ENCODE data around the gene GNA12. TPM values are rescaled to one million over a fixed set of nuclear protein-coding genes. Genes with fewer than 3 reads are reported as not detected.

Gene GNA12
- total RNA-seq, 5 donors from 2014 or later (not counting 1 experiment from before 2014, with no cell fraction given) = 17.9 to 22.5 (median 22.1) TPM

DNA sequence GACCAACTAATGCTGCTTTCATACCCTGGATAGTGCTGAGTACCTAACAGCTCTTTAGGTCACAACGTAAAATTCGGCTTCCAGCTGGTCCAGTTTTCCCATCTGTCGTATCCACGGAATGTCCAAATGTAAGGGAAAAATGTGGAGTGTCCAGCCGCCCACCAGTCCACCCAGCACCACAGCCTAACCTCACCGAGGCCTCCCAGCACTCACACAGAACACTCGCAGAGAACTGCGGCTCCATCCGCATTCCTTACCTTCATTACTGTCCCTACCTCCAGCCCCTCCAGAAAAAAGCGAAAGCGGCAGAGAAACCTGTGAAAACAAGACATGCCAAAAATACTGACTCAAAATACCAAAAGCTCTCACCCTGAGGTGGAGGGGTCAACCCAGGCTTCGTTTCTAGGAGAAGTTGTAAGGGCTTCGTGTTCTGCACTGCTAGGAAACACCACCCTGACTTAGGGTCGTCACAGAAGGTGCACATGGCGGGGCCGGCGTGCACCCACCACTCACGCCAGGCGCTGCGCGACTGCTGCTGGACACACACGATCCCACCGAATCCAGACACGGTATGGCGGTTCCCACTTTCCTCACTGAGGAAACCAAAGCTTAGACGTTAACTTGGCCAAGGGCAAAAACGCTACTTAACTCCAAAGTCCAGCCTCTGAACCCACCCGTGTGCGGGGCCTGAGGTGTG is 82.2 kb downstream of the GNA12 start:
- Histone ChIP-seq H3K4me1 (ENCODE audit: control insufficient read depth in 1 of 2, extremely low read depth in 1 of 2, insufficient read depth in 2 of 2, low read length in 2 of 2) (peaks cover 0 to 30% of the 10 kb centered on the region in 2 experiments), H3K36me3 (ENCODE audit: control insufficient read depth in 2 of 2, extremely low read depth in 1 of 2, insufficient read depth in 1 of 2, low read length in 1 of 2) (peaks cover 0 to 9% of the 10 kb centered on the region in 2 donors), H3K4me3 (ENCODE audit: control insufficient read depth in 1 of 2, extremely low read depth in 1 of 2, low read length in 1 of 2) (no peak overlapping the region), H3K27ac (ENCODE audit: low read length) (no peak overlapping the region), H3K9me3 (no peaks in the 10 kb centered on the region), H3K27me3 (replicated peaks in 1 of 2; ENCODE audit: control insufficient read depth in 2 of 2, extremely low read depth in 1 of 2, insufficient read depth in 2 of 2, low read length in 1 of 2) (no peaks in the 10 kb centered on the region)
- no peaks in the 10 kb centered on the region for H3K9me3 Mint-ChIP-seq
- no peaks in the 10 kb centered on the region for H3K27me3 Mint-ChIP-seq
- H3K4me1 Mint-ChIP-seq = peaks cover 33 to 39% (median 36%) of the 10 kb centered on the region in 3 donors
- H3K4me3 Mint-ChIP-seq = no peak overlapping the region
- ChIA-PET POLR2A (no interaction called here), CTCF (no interaction called here)
- H3K27ac Mint-ChIP-seq = no peak overlapping the region
- DNase-seq = no peak
- 93% methylated on average over 20 of the region's 29 CpGs for WGBS (ENCODE audit: insufficient coverage)
- ATAC-seq (replicated peaks in 1 of 4) = no peak
- H3K36me3 Mint-ChIP-seq = peaks cover 34% of the 10 kb centered on the region

DNA sequence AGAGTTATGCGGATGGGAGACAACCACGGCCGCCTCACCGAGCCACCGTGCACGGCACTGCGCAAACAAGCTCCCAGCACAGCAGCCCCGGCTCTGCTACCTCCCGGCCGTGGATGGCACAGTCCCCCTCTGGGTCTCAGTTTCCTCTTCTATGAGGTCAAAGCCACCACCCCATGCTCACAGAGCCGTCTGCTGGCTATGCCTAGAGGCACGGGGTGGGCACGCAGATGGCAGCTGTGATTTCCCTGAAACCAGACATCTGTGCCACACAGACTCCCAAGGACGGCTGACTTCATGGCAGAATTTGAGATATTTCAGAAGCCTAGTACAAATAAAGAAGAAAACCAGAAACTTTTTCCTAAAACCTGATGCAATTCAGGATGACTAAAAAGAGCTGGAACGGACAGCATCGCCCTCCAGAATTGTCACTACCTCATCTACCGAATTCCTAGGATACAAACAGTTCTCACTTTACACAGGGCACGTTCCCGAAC is 82.9 kb downstream of the GNA12 start:
- H3K36me3 ChIP-seq (ENCODE audit: control insufficient read depth in 2 of 2, extremely low read depth in 1 of 2, insufficient read depth in 1 of 2, low read length in 1 of 2) = peaks cover 0 to 9% of the 10 kb centered on the region in 2 donors
- Mint-ChIP-seq H3K36me3 (peaks cover 39% of the 10 kb centered on the region), H3K4me1 (peaks cover 35 to 40% (median 39%) of the 10 kb centered on the region in 3 donors), H3K27me3 (no peaks in the 10 kb centered on the region), H3K9me3 (no peaks in the 10 kb centered on the region), H3K4me3 (no peak overlapping the region), H3K27ac (no peak overlapping the region)
- ChIA-PET POLR2A (no interaction called here), CTCF (interaction anchor here in 1 of 2 donors (0.5 kb wide), 1 partner anchor 9 kb away, joined by 3 read pairs; no protein-coding TSS in a partner anchor)
- no peaks in the 10 kb centered on the region for H3K9me3 ChIP-seq
- H3K27ac ChIP-seq (ENCODE audit: low read length) = no peak overlapping the region
- H3K27me3 ChIP-seq (replicated peaks in 1 of 2; ENCODE audit: control insufficient read depth in 2 of 2, extremely low read depth in 1 of 2, insufficient read depth in 2 of 2, low read length in 1 of 2) = no peaks in the 10 kb centered on the region
- 90% methylated on average over 14 of the region's 19 CpGs for WGBS (ENCODE audit: insufficient coverage)
- peaks cover 0 to 30% of the 10 kb centered on the region in 2 experiments for H3K4me1 ChIP-seq (ENCODE audit: control insufficient read depth in 1 of 2, extremely low read depth in 1 of 2, insufficient read depth in 2 of 2, low read length in 2 of 2)
- ATAC-seq (replicated peaks in 1 of 4) (no peak), DNase-seq (no peak)
- no peak overlapping the region for H3K4me3 ChIP-seq (ENCODE audit: control insufficient read depth in 1 of 2, extremely low read depth in 1 of 2, low read length in 1 of 2)

DNA sequence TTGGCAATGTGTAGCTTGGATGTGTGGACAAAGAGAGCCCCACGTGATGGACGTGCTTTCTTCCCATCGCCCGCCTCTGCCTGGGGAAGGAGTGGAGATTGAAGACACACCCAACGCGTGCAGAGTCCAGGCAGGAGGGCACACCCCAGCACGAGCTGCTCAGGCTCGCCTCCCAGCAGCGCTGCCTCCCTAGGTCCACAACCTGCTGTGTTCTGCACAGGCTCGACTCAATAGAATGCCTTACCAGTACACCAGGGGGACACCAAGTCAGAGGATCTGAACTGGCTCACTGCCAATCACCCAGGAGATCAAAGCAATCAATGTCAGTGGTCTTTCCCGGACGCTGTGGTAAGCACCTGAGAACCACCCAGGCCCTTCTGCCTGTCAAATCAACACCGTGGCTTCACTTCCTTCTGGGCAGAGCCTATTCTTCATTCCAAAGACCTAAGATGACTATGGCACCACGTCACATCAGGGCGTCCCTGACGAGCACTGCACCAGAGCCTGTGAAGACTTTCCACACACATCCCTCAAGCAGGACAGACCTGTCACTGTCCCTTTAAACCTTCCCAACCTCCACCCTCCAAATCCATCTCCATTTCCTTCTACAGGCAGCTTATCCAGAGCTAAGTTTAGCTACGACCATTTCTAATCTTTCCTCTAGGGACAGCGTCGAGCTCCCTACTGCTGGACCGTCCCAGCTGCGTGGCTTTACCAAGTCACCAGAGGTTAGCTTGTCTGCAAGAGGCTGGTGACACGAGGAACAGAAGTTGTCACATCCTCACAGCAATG is 83.8 kb downstream of the GNA12 start:
- H3K27ac Mint-ChIP-seq = peak overlapping the region in 1 of 2 donors; percentile 19
- H3K36me3 Mint-ChIP-seq = peaks cover 47% of the 10 kb centered on the region
- DNase-seq = peak in 2 of 35 experiments; percentile 18 to 20
- H3K27ac ChIP-seq (ENCODE audit: low read length) = no peak overlapping the region
- H3K4me1 Mint-ChIP-seq = peaks cover 35 to 40% (median 39%) of the 10 kb centered on the region in 3 donors
- peaks cover 0 to 9% of the 10 kb centered on the region in 2 donors for H3K36me3 ChIP-seq (ENCODE audit: control insufficient read depth in 2 of 2, extremely low read depth in 1 of 2, insufficient read depth in 1 of 2, low read length in 1 of 2)
- no peaks in the 10 kb centered on the region for H3K9me3 Mint-ChIP-seq
- no peaks in the 10 kb centered on the region for H3K27me3 ChIP-seq (replicated peaks in 1 of 2; ENCODE audit: control insufficient read depth in 2 of 2, extremely low read depth in 1 of 2, insufficient read depth in 2 of 2, low read length in 1 of 2)
- 60% methylated on average over 17 of the region's 22 CpGs for WGBS (ENCODE audit: insufficient coverage)
- H3K9me3 ChIP-seq = no peaks in the 10 kb centered on the region
- ChIA-PET CTCF (no interaction called here), POLR2A (no interaction called here)
- no peak overlapping the region for H3K4me3 ChIP-seq (ENCODE audit: control insufficient read depth in 1 of 2, extremely low read depth in 1 of 2, low read length in 1 of 2)
- peak in 1 of 4 experiments; percentile 15 for ATAC-seq (replicated peaks in 1 of 4)
- no peaks in the 10 kb centered on the region for H3K27me3 Mint-ChIP-seq
- H3K4me1 ChIP-seq (ENCODE audit: control insufficient read depth in 1 of 2, extremely low read depth in 1 of 2, insufficient read depth in 2 of 2, low read length in 2 of 2) = peaks cover 0 to 30% of the 10 kb centered on the region in 2 experiments
- H3K4me3 Mint-ChIP-seq = no peak overlapping the region

DNA sequence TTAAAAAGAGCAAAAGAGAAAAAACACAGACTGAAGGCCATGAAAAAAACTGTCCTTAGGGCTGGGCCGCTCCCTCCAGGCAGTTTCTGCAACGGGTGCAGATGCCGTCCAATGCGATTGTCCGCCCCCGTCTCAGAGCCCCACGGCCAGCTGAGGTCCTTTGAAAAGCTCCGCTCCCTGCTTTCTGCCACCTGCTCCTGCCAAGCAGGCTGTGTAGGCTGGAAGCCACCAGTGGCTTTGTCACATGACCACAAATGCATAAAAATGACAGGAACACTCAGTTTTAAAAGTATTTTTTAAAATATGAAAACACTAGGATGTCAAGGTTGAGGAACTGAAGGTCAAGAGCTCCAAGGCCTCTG is 84.4 kb downstream of the GNA12 start:
- Mint-ChIP-seq H3K4me1 (peaks cover 35 to 40% (median 39%) of the 10 kb centered on the region in 3 donors), H3K27ac (no peak overlapping the region), H3K9me3 (no peaks in the 10 kb centered on the region), H3K4me3 (no peak overlapping the region), H3K27me3 (no peaks in the 10 kb centered on the region), H3K36me3 (peaks cover 52% of the 10 kb centered on the region)
- Histone ChIP-seq H3K4me3 (ENCODE audit: control insufficient read depth in 1 of 2, extremely low read depth in 1 of 2, low read length in 1 of 2) (no peak overlapping the region), H3K27ac (ENCODE audit: low read length) (no peak overlapping the region), H3K27me3 (replicated peaks in 1 of 2; ENCODE audit: control insufficient read depth in 2 of 2, extremely low read depth in 1 of 2, insufficient read depth in 2 of 2, low read length in 1 of 2) (no peaks in the 10 kb centered on the region), H3K36me3 (ENCODE audit: control insufficient read depth in 2 of 2, extremely low read depth in 1 of 2, insufficient read depth in 1 of 2, low read length in 1 of 2) (peaks cover 0 to 9% of the 10 kb centered on the region in 2 donors), H3K9me3 (no peaks in the 10 kb centered on the region), H3K4me1 (ENCODE audit: control insufficient read depth in 1 of 2, extremely low read depth in 1 of 2, insufficient read depth in 2 of 2, low read length in 2 of 2) (peaks cover 0 to 30% of the 10 kb centered on the region in 2 experiments)
- WGBS (ENCODE audit: insufficient coverage) = 70% methylated on average over 3 of the region's 8 CpGs
- DNase-seq (no peak), ATAC-seq (replicated peaks in 1 of 4) (no peak)
- ChIA-PET POLR2A (no interaction called here), CTCF (no interaction called here)

DNA sequence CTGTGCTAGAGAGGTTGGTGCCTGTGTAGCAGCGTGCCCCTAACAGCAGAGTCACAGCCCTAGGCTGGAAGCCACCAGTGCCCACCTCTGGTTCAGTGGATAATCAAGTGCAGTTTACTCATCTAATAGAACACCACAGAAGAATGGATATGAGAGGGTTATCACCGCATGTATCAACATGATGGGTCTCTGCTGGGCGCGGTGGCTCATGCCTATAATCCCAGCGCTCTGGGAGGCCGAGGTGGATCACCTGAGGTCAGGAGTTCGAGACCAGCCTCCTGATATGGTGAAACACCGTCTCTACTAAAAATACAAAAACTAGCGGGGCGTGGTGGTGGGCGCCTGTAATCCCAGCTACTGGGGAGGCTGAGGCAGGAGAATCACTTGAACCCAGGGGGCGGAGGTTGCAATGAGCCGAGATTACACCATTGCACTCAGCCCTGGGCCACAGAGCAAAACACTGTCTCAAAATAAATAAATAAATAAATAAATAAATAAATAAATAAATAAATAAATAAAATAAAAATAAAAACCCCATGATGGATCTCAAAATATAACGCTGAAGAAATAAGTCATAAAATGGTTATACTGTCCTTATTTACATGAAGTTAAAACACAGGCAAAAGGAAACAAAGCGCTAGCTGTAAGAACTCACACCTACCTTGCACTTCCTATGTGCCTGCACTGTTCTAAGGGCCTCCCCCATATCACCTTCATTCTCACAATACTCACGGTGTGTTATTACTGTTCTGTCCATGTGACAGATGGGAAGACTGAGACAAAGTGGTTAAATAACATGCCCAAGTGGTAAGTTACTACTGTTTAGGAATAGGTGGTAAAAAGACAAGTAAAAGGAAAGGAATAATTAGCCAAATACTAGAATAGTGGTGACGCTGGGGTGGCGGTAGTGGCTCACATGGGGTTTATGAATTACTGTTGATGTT is 85.2 kb downstream of the GNA12 start:
- 83% methylated on average over 6 of the region's 18 CpGs for WGBS (ENCODE audit: insufficient coverage)
- ATAC-seq (replicated peaks in 1 of 4) (peak in 1 of 4 experiments; percentile 51), DNase-seq (peak in 1 of 35 experiments; percentile 20)
- POLR2A ChIA-PET = no interaction called here
- no peak overlapping the region for H3K4me3 ChIP-seq (ENCODE audit: control insufficient read depth in 1 of 2, extremely low read depth in 1 of 2, low read length in 1 of 2)
- no peaks in the 10 kb centered on the region for H3K9me3 ChIP-seq
- CTCF ChIA-PET = interaction anchor here in 1 of 2 donors (0.6 kb wide), 1 partner anchor 47 kb away, joined by 3 read pairs; no protein-coding TSS in a partner anchor
- peaks cover 35 to 40% (median 39%) of the 10 kb centered on the region in 3 donors for H3K4me1 Mint-ChIP-seq
- no peaks in the 10 kb centered on the region for H3K9me3 Mint-ChIP-seq
- no peaks in the 10 kb centered on the region for H3K27me3 Mint-ChIP-seq
- peaks cover 55% of the 10 kb centered on the region for H3K36me3 Mint-ChIP-seq
- H3K27ac ChIP-seq (ENCODE audit: low read length) = no peak overlapping the region
- peaks cover 0 to 9% of the 10 kb centered on the region in 2 donors for H3K36me3 ChIP-seq (ENCODE audit: control insufficient read depth in 2 of 2, extremely low read depth in 1 of 2, insufficient read depth in 1 of 2, low read length in 1 of 2)
- H3K27me3 ChIP-seq (replicated peaks in 1 of 2; ENCODE audit: control insufficient read depth in 2 of 2, extremely low read depth in 1 of 2, insufficient read depth in 2 of 2, low read length in 1 of 2) = no peaks in the 10 kb centered on the region
- H3K27ac Mint-ChIP-seq = peak overlapping the region; percentile 91 to 96
- peaks cover 0 to 30% of the 10 kb centered on the region in 2 experiments for H3K4me1 ChIP-seq (ENCODE audit: control insufficient read depth in 1 of 2, extremely low read depth in 1 of 2, insufficient read depth in 2 of 2, low read length in 2 of 2)
- H3K4me3 Mint-ChIP-seq = peak overlapping the region in 1 of 3 donors; percentile 60
